Mesenchymal stem cell (in vitro differentiated cells and primary cell): ENCODE measurements around the gene KCNH1.

Experiments used
- DNase-seq: peaks from one replicate; pipeline ENCODE4 v3.0.0-alpha.2; 2013
- H2AFZ ChIP-seq: one replicate; pipeline ENCODE4 v1.6.1; 2013; ENCODE audit warnings: low read depth, mild to moderate bottlenecking, control low read depth, inconsistent platforms, low read length, moderate library complexity
- H2AK5ac ChIP-seq: 2 replicates; pipeline ENCODE4 v1.6.1; 2013; ENCODE audit warnings: low read length, moderate library complexity, mild to moderate bottlenecking, inconsistent platforms; ENCODE audit not compliant: severe bottlenecking
- H2BK120ac ChIP-seq: one replicate; pipeline ENCODE4 v1.6.1; 2013; ENCODE audit warnings: low read depth, mild to moderate bottlenecking, inconsistent platforms, low read length, moderate library complexity
- H2BK12ac ChIP-seq, 2 experiments: one replicate each; pipeline ENCODE4 v1.6.1; 2013; ENCODE audit warnings: inconsistent platforms in 2 of 2, low read length in 2 of 2, mild to moderate bottlenecking in 2 of 2, moderate library complexity in 2 of 2, control low read depth in 1 of 2
- H2BK15ac ChIP-seq: one replicate; pipeline ENCODE4 v1.6.1; 2013; ENCODE audit warnings: mild to moderate bottlenecking, low read depth, inconsistent platforms; ENCODE audit not compliant: poor library complexity, severe bottlenecking
- H2BK5ac ChIP-seq: 2 replicates; pipeline ENCODE4 v1.6.1; 2013; ENCODE audit warnings: low read depth, mild to moderate bottlenecking, low read length, control low read depth, inconsistent platforms; ENCODE audit not compliant: poor library complexity, severe bottlenecking
- H3K14ac ChIP-seq, 2 experiments: one replicate each; pipeline ENCODE4 v1.6.1; 2013; ENCODE audit warnings: inconsistent platforms in 2 of 2, low read length in 2 of 2, control low read depth in 1 of 2, mild to moderate bottlenecking in 1 of 2, moderate library complexity in 1 of 2
- H3K18ac ChIP-seq, 2 experiments: one replicate each; pipeline ENCODE4 v1.6.1; 2013; ENCODE audit warnings: inconsistent platforms in 2 of 2, low read length in 2 of 2, control low read depth in 1 of 2, low read depth in 1 of 2, mild to moderate bottlenecking in 1 of 2
- H3K23ac ChIP-seq, 2 experiments: one replicate each; pipeline ENCODE4 v1.6.1; 2013; ENCODE audit warnings: inconsistent platforms in 2 of 2, low read length in 2 of 2, mild to moderate bottlenecking in 2 of 2, moderate library complexity in 2 of 2, control low read depth in 1 of 2
- H3K27ac ChIP-seq: 2 replicates; pipeline ENCODE4 v1.5.1; 2013; ENCODE audit warnings: mild to moderate bottlenecking, moderate library complexity, low read length, control low read depth, inconsistent platforms; ENCODE audit not compliant: poor library complexity, severe bottlenecking
- H3K27me3 ChIP-seq, 2 experiments: 2 replicates each; pipeline versions ENCODE4 v1.6.1 to v1.7.0; 2013; ENCODE audit warnings: low read length in 2 of 2, mild to moderate bottlenecking in 2 of 2, moderate library complexity in 2 of 2, control low read depth in 1 of 2, inconsistent platforms in 1 of 2; ENCODE audit not compliant: control insufficient read depth in 1 of 2, insufficient read depth in 1 of 2
- H3K36me3 ChIP-seq, 2 experiments: 2 replicates each; pipeline versions ENCODE4 v1.6.1 to v1.7.0; 2013; ENCODE audit warnings: low read length in 2 of 2, control low read depth in 1 of 2, inconsistent platforms in 1 of 2, low read depth in 1 of 2, mild to moderate bottlenecking in 1 of 2; ENCODE audit not compliant: insufficient read depth in 2 of 2, control insufficient read depth in 1 of 2
- H3K4ac ChIP-seq, 2 experiments: one replicate each; pipeline ENCODE4 v1.6.1; 2013; ENCODE audit warnings: inconsistent platforms in 2 of 2, low read length in 2 of 2, mild to moderate bottlenecking in 2 of 2, moderate library complexity in 2 of 2, control low read depth in 1 of 2, low read depth in 1 of 2
- H3K4me1 ChIP-seq: 2 replicates; pipeline ENCODE4 v1.6.1; 2013; ENCODE audit warnings: low read depth, low read length, control low read depth; ENCODE audit not compliant: control insufficient read depth, insufficient read depth
- H3K4me2 ChIP-seq: 2 replicates; pipeline ENCODE4 v1.6.1; 2013; ENCODE audit warnings: low read length, mild to moderate bottlenecking, inconsistent platforms; ENCODE audit not compliant: poor library complexity, severe bottlenecking
- H3K4me3 ChIP-seq, 2 experiments: 2 replicates each; pipeline versions ENCODE4 v1.5.1 to v1.7.0; 2013; ENCODE audit warnings: low read length in 2 of 2, mild to moderate bottlenecking in 2 of 2, control low read depth in 1 of 2, low read depth in 1 of 2; ENCODE audit not compliant: insufficient read depth in 1 of 2
- H3K79me1 ChIP-seq: replicated peaks from 2 replicates; pipeline ENCODE4 v1.6.1; 2013; ENCODE audit warnings: mild to moderate bottlenecking, control low read depth, low read length, inconsistent platforms; ENCODE audit not compliant: poor library complexity, severe bottlenecking
- H3K9ac ChIP-seq: 2 replicates; pipeline ENCODE4 v1.7.0; 2013; ENCODE audit warnings: mild to moderate bottlenecking, low read length, moderate library complexity
- H3K9me3 ChIP-seq: 2 replicates; pipeline ENCODE4 v1.7.0; 2013; ENCODE audit warnings: mild to moderate bottlenecking, low read length; ENCODE audit not compliant: control insufficient read depth
- H4K8ac ChIP-seq: one replicate; pipeline ENCODE4 v1.6.1; 2013; ENCODE audit warnings: inconsistent platforms, mild to moderate bottlenecking, low read length, moderate library complexity
- H4K91ac ChIP-seq: one replicate; pipeline ENCODE4 v1.6.1; 2013; ENCODE audit warnings: mild to moderate bottlenecking, low read length, inconsistent platforms
- WGBS: methylation state at CpG from one replicate; pipeline ENCODE4 v1.1.7; 2013; ENCODE audit warnings: mixed read lengths; 5-methylcytosine and 5-hydroxymethylcytosine counted together

KCNH1 gene

GRCh38 chr1:210652329-210652954 lies 481.5 kb downstream of the KCNH1 start:
- no peak overlapping the region for H3K27ac ChIP-seq

GRCh38 chr1:210650403-210650802 lies 483.5 kb downstream of the KCNH1 start:
- no peak overlapping the region for H3K23ac ChIP-seq
- H2AFZ ChIP-seq, result no peak overlapping the region
- no peak overlapping the region for H3K4ac ChIP-seq
- no peak overlapping the region for H2BK12ac ChIP-seq
- no peak overlapping the region for H3K14ac ChIP-seq
- no peak overlapping the region for H2AK5ac ChIP-seq
- H4K8ac ChIP-seq, result no peak overlapping the region
- H4K91ac ChIP-seq, result no peak overlapping the region
- no peak overlapping the region for H2BK120ac ChIP-seq
- no peak overlapping the region for H2BK15ac ChIP-seq
- H3K36me3 ChIP-seq, result no peaks in the 10 kb centered on the region
- H3K4me3 ChIP-seq, result no peak overlapping the region
- H3K9ac ChIP-seq, result no peak overlapping the region
- H3K4me1 ChIP-seq, result peaks cover 11% of the 10 kb centered on the region
- H3K27ac ChIP-seq, result no peak overlapping the region
- no peak overlapping the region for H3K18ac ChIP-seq
- no peaks in the 10 kb centered on the region for H3K9me3 ChIP-seq
- H3K79me1 ChIP-seq, result no peaks in the 10 kb centered on the region
- DNase-seq, result no peak
- no peak overlapping the region for H2BK5ac ChIP-seq
- no peak overlapping the region for H3K4me2 ChIP-seq
- H3K27me3 ChIP-seq, result no peaks in the 10 kb centered on the region
- 80% methylated on average over 1 of the region's 2 CpGs for WGBS

More at GRCh38 chr1:210652329-210652954, 481.5 kb downstream of the KCNH1 start:
- peak overlapping the region in 1 of 2 experiments; percentile 66 for H3K14ac ChIP-seq
- no peak overlapping the region for H2BK5ac ChIP-seq
- H3K4me1 ChIP-seq, result peaks cover 10% of the 10 kb centered on the region
- H2BK15ac ChIP-seq, result no peak overlapping the region
- no peaks in the 10 kb centered on the region for H3K36me3 ChIP-seq
- no peaks in the 10 kb centered on the region for H3K79me1 ChIP-seq
- no peak overlapping the region for H4K91ac ChIP-seq
- H4K8ac ChIP-seq, result no peak overlapping the region
- no peak overlapping the region for H3K9ac ChIP-seq
- H3K4me3 ChIP-seq, result no peak overlapping the region
- peak overlapping the region in 1 of 2 experiments; percentile 52 for H2BK12ac ChIP-seq
- H3K23ac ChIP-seq, result no peak overlapping the region
- no peak overlapping the region for H3K18ac ChIP-seq
- no peak overlapping the region for H3K4ac ChIP-seq
- no peak overlapping the region for H2AFZ ChIP-seq
- H2BK120ac ChIP-seq, result no peak overlapping the region
- 95% methylated on average over 7 of the region's 7 CpGs for WGBS
- no peak overlapping the region for H2AK5ac ChIP-seq
- H3K9me3 ChIP-seq, result no peaks in the 10 kb centered on the region
- DNase-seq, result no peak
- no peaks in the 10 kb centered on the region for H3K27me3 ChIP-seq
- no peak overlapping the region for H3K4me2 ChIP-seq

GRCh38 chr1:210648588-210649269 lies 485.2 kb downstream of the KCNH1 start:
- no peaks in the 10 kb centered on the region for H3K27me3 ChIP-seq
- H4K8ac ChIP-seq, result no peak overlapping the region
- H3K79me1 ChIP-seq, result no peaks in the 10 kb centered on the region
- H3K27ac ChIP-seq, result no peak overlapping the region
- 100% methylated on average over 1 of the region's 2 CpGs for WGBS
- H2AK5ac ChIP-seq, result no peak overlapping the region
- no peak overlapping the region for H3K4me3 ChIP-seq
- H2BK5ac ChIP-seq, result no peak overlapping the region
- no peak overlapping the region for H3K23ac ChIP-seq
- H2BK15ac ChIP-seq, result no peak overlapping the region
- no peak overlapping the region for H2AFZ ChIP-seq
- no peak overlapping the region for H3K14ac ChIP-seq
- H2BK12ac ChIP-seq, result no peak overlapping the region
- peaks cover 4% of the 10 kb centered on the region for H3K4me1 ChIP-seq
- H3K9ac ChIP-seq, result no peak overlapping the region
- H2BK120ac ChIP-seq, result no peak overlapping the region
- DNase-seq, result no peak
- no peak overlapping the region for H3K18ac ChIP-seq
- H3K36me3 ChIP-seq, result no peaks in the 10 kb centered on the region
- H3K9me3 ChIP-seq, result no peaks in the 10 kb centered on the region
- no peak overlapping the region for H4K91ac ChIP-seq
- H3K4me2 ChIP-seq, result no peak overlapping the region
- no peak overlapping the region for H3K4ac ChIP-seq

GRCh38 chr1:210647406-210648333 lies 486.3 kb downstream of the KCNH1 start:
- Histone ChIP-seq H4K8ac (peak overlapping the region; percentile 84), H3K27ac (no peak overlapping the region), H4K91ac (peak overlapping the region; percentile 89), H3K14ac (no peak overlapping the region), H3K9me3 (no peaks in the 10 kb centered on the region), H3K27me3 (no peaks in the 10 kb centered on the region), H2AK5ac (no peak overlapping the region), H2BK5ac (no peak overlapping the region), H3K79me1 (peaks cover 2% of the 10 kb centered on the region), H2BK15ac (peak overlapping the region; percentile 95), H3K18ac (peak overlapping the region; percentile 50 to 91), H3K9ac (no peak overlapping the region), H3K36me3 (no peaks in the 10 kb centered on the region), H2BK12ac (peak overlapping the region; percentile 67 to 75), H3K4ac (peak overlapping the region; percentile 25 to 71), H3K4me2 (no peak overlapping the region), H3K4me3 (no peak overlapping the region), H2AFZ (no peak overlapping the region), H2BK120ac (peak overlapping the region; percentile 84), H3K4me1 (peaks cover 4% of the 10 kb centered on the region), H3K23ac (peak overlapping the region in 1 of 2 experiments; percentile 18)
- WGBS, result 90% methylated on average over 5 of the region's 6 CpGs
- peak; percentile 45 for DNase-seq
